Liver (tissue), 9 donors: Measurements from ENCODE around the gene C15orf62. TPM values are rescaled to one million over a fixed set of nuclear protein-coding genes. Genes with fewer than 3 reads are reported as not detected.

Source experiments
- DNase-seq: peaks from one replicate; pipeline ENCODE4 v3.0.0-alpha.2; 2017; ENCODE audit warnings: low spot score
- H3K27ac ChIP-seq, 2 donors: one replicate each; pipeline ENCODE4 v1.7.0; 2013; ENCODE audit warnings: inconsistent platforms in 2 of 2, low read length in 2 of 2, control low read depth in 1 of 2, low read depth in 1 of 2, mild to moderate bottlenecking in 1 of 2
- H3K27me3 ChIP-seq, 4 donors: one replicate each; pipeline versions ENCODE4 v1.6.1 to v1.7.0; 2013; ENCODE audit warnings: low read length in 3 of 4, inconsistent platforms in 1 of 4, mild to moderate bottlenecking in 1 of 4, moderate library complexity in 1 of 4; ENCODE audit not compliant: control insufficient read depth in 4 of 4, insufficient read depth in 4 of 4
- H3K36me3 ChIP-seq, 4 donors: one replicate each; pipeline versions ENCODE4 v1.6.1 to v1.7.0; 2013; ENCODE audit warnings: low read length in 3 of 4, mild to moderate bottlenecking in 3 of 4, low read depth in 1 of 4, moderate library complexity in 1 of 4; ENCODE audit not compliant: control insufficient read depth in 4 of 4, insufficient read depth in 3 of 4
- H3K4me1 ChIP-seq, 4 donors: one replicate each; pipeline versions ENCODE4 v1.6.1 to v1.7.0; 2013; ENCODE audit warnings: low read length in 3 of 4, mild to moderate bottlenecking in 3 of 4, moderate library complexity in 1 of 4; ENCODE audit not compliant: control insufficient read depth in 4 of 4, insufficient read depth in 4 of 4
- H3K4me3 ChIP-seq, 3 donors: one replicate each; pipeline versions ENCODE4 v1.6.1 to v1.7.0; 2013; ENCODE audit warnings: low read length in 3 of 3, control low read depth in 1 of 3, low read depth in 1 of 3, mild to moderate bottlenecking in 1 of 3
- H3K9ac ChIP-seq, 2 donors: one replicate each; pipeline ENCODE4 v1.7.0; 2013; ENCODE audit warnings: low read length in 2 of 2, mild to moderate bottlenecking in 2 of 2, moderate library complexity in 2 of 2, control low read depth in 1 of 2, low read depth in 1 of 2
- H3K9me3 ChIP-seq, 4 donors: one replicate each; pipeline versions ENCODE4 v1.6.1 to v1.7.0; 2013; ENCODE audit warnings: low read length in 3 of 4; ENCODE audit not compliant: control insufficient read depth in 4 of 4
- EGR1 ChIP-seq, 2 donors: IDR thresholded peaks; 2 replicates each; pipeline ENCODE4 v1.6.1; 2016 to 2018; ENCODE audit warnings: antibody characterized with exemption in 2 of 2, low read depth in 2 of 2
- FOXA1 ChIP-seq: IDR thresholded peaks from 2 replicates; pipeline ENCODE4 v1.6.1; 2016; ENCODE audit warnings: antibody characterized with exemption
- FOXA2 ChIP-seq: IDR thresholded peaks from 2 replicates; pipeline ENCODE4 v1.6.1; 2016; ENCODE audit warnings: antibody characterized with exemption
- GABPA ChIP-seq, 2 donors: IDR thresholded peaks in 1 of 2; conservative IDR thresholded peaks in 1 of 2; 2 replicates each; pipeline ENCODE4 v1.6.1; 2016; ENCODE audit warnings: antibody characterized with exemption in 2 of 2, mild to moderate bottlenecking in 1 of 2, moderate library complexity in 1 of 2
- HNF4A ChIP-seq, 2 donors: conservative IDR thresholded peaks; 2 replicates each; pipeline ENCODE4 v1.6.1; 2016; ENCODE audit warnings: antibody characterized with exemption in 2 of 2, mild to moderate bottlenecking in 2 of 2
- HNF4G ChIP-seq: IDR thresholded peaks from 2 replicates; pipeline ENCODE4 v1.6.1; 2016; ENCODE audit warnings: antibody characterized with exemption
- JUND ChIP-seq, 2 donors: IDR thresholded peaks; 2 replicates each; pipeline ENCODE4 v1.6.1; 2016; ENCODE audit warnings: antibody characterized with exemption in 2 of 2
- NR2F2 ChIP-seq: IDR thresholded peaks from 2 replicates; pipeline ENCODE4 v1.6.1; 2016; ENCODE audit warnings: antibody characterized with exemption
- RAD21 ChIP-seq, 2 donors: IDR thresholded peaks; 2 replicates each; pipeline ENCODE4 v1.6.1; 2016; ENCODE audit warnings: antibody characterized with exemption in 2 of 2, mild to moderate bottlenecking in 2 of 2
- RXRA ChIP-seq, 2 donors: IDR thresholded peaks; 2 replicates each; pipeline ENCODE4 v1.6.1; 2017 to 2018; ENCODE audit warnings: antibody characterized with exemption in 2 of 2, mild to moderate bottlenecking in 1 of 2
- SP1 ChIP-seq: IDR thresholded peaks from 2 replicates; pipeline ENCODE4 v1.6.1; 2018; ENCODE audit warnings: antibody characterized with exemption, mild to moderate bottlenecking
- TAF1 ChIP-seq: conservative IDR thresholded peaks from 2 replicates; pipeline ENCODE4 v1.6.1; 2016; ENCODE audit warnings: antibody characterized with exemption, mild to moderate bottlenecking
- YY1 ChIP-seq: IDR thresholded peaks from 2 replicates; pipeline ENCODE4 v1.6.1; 2016; ENCODE audit warnings: antibody characterized with exemption, mild to moderate bottlenecking
- whole genome bisulfite sequencing: extraction: QIAGEN DNeasy Blood & Tissue Kit; methylation state at CpG from one replicate; pipeline ENCODE4 v1.1.7; 2013; 5-methylcytosine and 5-hydroxymethylcytosine counted together
- polyA plus RNA-seq, 2 donors: library from polyadenylated mRNA; stranded (reverse) in 1 of 2; unstranded in 1 of 2; fragments of 200-250 nt in 1 of 2; fragments of >200 nt in 1 of 2; fragmentation: Nextera tagmentation in 1 of 2; extraction: Ambion mirVana in 1 of 2; gene quantifications; one replicate each; pipeline versions ENCODE4 v1.2.1 to v1.2.3, GENCODE V29; 2013 to 2015
- total RNA-seq, 2 donors: library from RNA; depleted of rRNA; stranded (reverse); fragments of >200 nt; gene quantifications; one replicate each; pipeline ENCODE4 v1.2.3, GENCODE V29; 2014
- TF ChIP-seq, protein P1 (sequence below): IDR thresholded peaks from 2 replicates; pipeline ENCODE4 v1.6.1; 2016; ENCODE audit warnings: antibody characterized with exemption
- TF ChIP-seq, protein P2 (sequence below): IDR thresholded peaks from 2 replicates; pipeline ENCODE4 v1.6.1; 2016; ENCODE audit warnings: antibody characterized with exemption, mild to moderate bottlenecking
- TF ChIP-seq, protein P3 (sequence below): fragments of 150-350 bp; IDR thresholded peaks from 2 replicates; pipeline ENCODE4 v1.5.1; 2017; ENCODE audit warnings: improper control_type of control experiment, low read depth, low read length; ENCODE audit not compliant: missing input control
- TF ChIP-seq, protein P4 (sequence below): IDR thresholded peaks from 2 replicates; pipeline ENCODE4 v1.6.1; 2016; ENCODE audit warnings: antibody characterized with exemption
- TF ChIP-seq, protein P5 (sequence below): IDR thresholded peaks from 2 replicates; pipeline ENCODE4 v1.6.1; 2016; ENCODE audit warnings: antibody characterized with exemption
- donor health status: healthy.
- donor health status: healthy.
- donor health status: healthy.
- donor health status: healthy.
- donor health status: healthy.

The C15orf62 gene
- total and polyA plus RNA-seq, 4 donors, result 0.19 to 0.92 (median 0.59) TPM

DNA sequence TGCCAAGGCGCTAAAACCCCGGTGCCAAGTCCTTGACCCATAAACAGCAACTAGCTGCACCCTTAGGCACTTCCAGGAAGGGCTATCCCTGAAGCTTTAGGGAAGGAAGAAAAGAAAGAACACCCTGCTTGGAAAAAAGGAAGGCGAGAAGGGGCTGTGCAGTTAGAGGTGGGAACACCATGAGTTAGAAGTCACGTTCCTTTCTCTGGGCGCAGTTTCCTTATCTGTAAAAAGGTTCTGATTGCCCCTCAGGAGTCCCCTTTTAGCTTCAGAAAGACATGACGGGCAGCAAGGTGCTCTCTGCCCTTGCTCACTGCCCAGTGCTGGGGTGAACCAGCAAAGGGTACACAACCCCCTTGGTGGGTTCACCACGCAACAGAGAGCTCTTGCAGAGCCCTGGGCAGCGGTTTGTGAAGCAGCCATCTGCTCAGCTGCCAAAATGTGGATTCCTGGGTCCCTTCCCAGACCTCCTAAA is 5.1 kb upstream of the C15orf62 start:
- Histone ChIP-seq H3K4me3 (peak overlapping the region; percentile 54 to 93 (median 78)), H3K9ac (peak overlapping the region; percentile 82 to 88), H3K27me3 (no peaks in the 10 kb centered on the region), H3K4me1 (peaks cover 6 to 44% (median 22%) of the 10 kb centered on the region in 4 donors), H3K27ac (peak overlapping the region; percentile 89 to 93), H3K9me3 (no peaks in the 10 kb centered on the region), H3K36me3 (peaks cover 0 to 18% (median 5%) of the 10 kb centered on the region in 4 donors)
- no peak for TF ChIP-seq FOXA2
- no peak for TF ChIP-seq FOXA1
- TF ChIP-seq RAD21 (IDR thresholded peaks at IDR 0.05), result no peak
- TF ChIP-seq, protein P1, sequence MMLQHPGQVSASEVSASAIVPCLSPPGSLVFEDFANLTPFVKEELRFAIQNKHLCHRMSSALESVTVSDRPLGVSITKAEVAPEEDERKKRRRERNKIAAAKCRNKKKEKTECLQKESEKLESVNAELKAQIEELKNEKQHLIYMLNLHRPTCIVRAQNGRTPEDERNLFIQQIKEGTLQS, result no peak
- TF ChIP-seq TAF1, result no peak
- TF ChIP-seq HNF4A (conservative IDR thresholded peaks at IDR 0.05), result no peak
- no peak for TF ChIP-seq HNF4G
- TF ChIP-seq, protein P2, sequence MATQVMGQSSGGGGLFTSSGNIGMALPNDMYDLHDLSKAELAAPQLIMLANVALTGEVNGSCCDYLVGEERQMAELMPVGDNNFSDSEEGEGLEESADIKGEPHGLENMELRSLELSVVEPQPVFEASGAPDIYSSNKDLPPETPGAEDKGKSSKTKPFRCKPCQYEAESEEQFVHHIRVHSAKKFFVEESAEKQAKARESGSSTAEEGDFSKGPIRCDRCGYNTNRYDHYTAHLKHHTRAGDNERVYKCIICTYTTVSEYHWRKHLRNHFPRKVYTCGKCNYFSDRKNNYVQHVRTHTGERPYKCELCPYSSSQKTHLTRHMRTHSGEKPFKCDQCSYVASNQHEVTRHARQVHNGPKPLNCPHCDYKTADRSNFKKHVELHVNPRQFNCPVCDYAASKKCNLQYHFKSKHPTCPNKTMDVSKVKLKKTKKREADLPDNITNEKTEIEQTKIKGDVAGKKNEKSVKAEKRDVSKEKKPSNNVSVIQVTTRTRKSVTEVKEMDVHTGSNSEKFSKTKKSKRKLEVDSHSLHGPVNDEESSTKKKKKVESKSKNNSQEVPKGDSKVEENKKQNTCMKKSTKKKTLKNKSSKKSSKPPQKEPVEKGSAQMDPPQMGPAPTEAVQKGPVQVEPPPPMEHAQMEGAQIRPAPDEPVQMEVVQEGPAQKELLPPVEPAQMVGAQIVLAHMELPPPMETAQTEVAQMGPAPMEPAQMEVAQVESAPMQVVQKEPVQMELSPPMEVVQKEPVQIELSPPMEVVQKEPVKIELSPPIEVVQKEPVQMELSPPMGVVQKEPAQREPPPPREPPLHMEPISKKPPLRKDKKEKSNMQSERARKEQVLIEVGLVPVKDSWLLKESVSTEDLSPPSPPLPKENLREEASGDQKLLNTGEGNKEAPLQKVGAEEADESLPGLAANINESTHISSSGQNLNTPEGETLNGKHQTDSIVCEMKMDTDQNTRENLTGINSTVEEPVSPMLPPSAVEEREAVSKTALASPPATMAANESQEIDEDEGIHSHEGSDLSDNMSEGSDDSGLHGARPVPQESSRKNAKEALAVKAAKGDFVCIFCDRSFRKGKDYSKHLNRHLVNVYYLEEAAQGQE, result no peak
- TF ChIP-seq, protein P3, sequence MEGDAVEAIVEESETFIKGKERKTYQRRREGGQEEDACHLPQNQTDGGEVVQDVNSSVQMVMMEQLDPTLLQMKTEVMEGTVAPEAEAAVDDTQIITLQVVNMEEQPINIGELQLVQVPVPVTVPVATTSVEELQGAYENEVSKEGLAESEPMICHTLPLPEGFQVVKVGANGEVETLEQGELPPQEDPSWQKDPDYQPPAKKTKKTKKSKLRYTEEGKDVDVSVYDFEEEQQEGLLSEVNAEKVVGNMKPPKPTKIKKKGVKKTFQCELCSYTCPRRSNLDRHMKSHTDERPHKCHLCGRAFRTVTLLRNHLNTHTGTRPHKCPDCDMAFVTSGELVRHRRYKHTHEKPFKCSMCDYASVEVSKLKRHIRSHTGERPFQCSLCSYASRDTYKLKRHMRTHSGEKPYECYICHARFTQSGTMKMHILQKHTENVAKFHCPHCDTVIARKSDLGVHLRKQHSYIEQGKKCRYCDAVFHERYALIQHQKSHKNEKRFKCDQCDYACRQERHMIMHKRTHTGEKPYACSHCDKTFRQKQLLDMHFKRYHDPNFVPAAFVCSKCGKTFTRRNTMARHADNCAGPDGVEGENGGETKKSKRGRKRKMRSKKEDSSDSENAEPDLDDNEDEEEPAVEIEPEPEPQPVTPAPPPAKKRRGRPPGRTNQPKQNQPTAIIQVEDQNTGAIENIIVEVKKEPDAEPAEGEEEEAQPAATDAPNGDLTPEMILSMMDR, result no peak
- TF ChIP-seq JUND (IDR thresholded peaks at IDR 0.05), result no peak
- TF ChIP-seq, protein P4, sequence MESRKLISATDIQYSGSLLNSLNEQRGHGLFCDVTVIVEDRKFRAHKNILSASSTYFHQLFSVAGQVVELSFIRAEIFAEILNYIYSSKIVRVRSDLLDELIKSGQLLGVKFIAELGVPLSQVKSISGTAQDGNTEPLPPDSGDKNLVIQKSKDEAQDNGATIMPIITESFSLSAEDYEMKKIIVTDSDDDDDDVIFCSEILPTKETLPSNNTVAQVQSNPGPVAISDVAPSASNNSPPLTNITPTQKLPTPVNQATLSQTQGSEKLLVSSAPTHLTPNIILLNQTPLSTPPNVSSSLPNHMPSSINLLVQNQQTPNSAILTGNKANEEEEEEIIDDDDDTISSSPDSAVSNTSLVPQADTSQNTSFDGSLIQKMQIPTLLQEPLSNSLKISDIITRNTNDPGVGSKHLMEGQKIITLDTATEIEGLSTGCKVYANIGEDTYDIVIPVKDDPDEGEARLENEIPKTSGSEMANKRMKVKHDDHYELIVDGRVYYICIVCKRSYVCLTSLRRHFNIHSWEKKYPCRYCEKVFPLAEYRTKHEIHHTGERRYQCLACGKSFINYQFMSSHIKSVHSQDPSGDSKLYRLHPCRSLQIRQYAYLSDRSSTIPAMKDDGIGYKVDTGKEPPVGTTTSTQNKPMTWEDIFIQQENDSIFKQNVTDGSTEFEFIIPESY, result no peak
- no peak for TF ChIP-seq RXRA (IDR thresholded peaks at IDR 0.05)
- TF ChIP-seq, protein P5, sequence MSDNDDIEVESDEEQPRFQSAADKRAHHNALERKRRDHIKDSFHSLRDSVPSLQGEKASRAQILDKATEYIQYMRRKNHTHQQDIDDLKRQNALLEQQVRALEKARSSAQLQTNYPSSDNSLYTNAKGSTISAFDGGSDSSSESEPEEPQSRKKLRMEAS, result no peak
- TF ChIP-seq GABPA (IDR thresholded peaks at IDR 0.05 in 1 of 2, conservative IDR thresholded peaks at IDR 0.05 in 1 of 2), result no peak
- TF ChIP-seq SP1, result no peak
- no peak for TF ChIP-seq NR2F2
- no peak for TF ChIP-seq YY1
- TF ChIP-seq EGR1 (IDR thresholded peaks at IDR 0.05; ENCODE audit: low read depth in 2 of 2), result no peak
- no peak for DNase-seq
- WGBS, result 10% methylated on average over 8 of the region's 8 CpGs
